Naive B cell (primary cell): ENCODE measurements around the gene CERS1. TPM values are rescaled to one million over a fixed set of nuclear protein-coding genes. Genes with fewer than 3 reads are reported as not detected.
A peak's percentile ranks its signal among the peaks of the same experiment; 100 is the strongest.

ENCODE experiments used
- ATAC-seq, 2 donors: fragments of 150-1000 bp; cut with Tn5 transposase; 2 replicates each; pipeline ENCODE4 v1.10.0; 2021; ENCODE audit warnings: low read depth in 2 of 2, mild to moderate bottlenecking in 2 of 2, moderate library complexity in 2 of 2
- DNase-seq: peaks from one replicate; pipeline ENCODE4 v3.0.0; 2022
- H3K27ac Mint-ChIP-seq, 6 donors: one replicate each; pipeline ENCODE4 v1.8.0; 2020 to 2022; ENCODE audit warnings: mild to moderate bottlenecking in 6 of 6, mixed read lengths in 6 of 6, moderate library complexity in 5 of 6, inconsistent platforms in 2 of 6
- H3K27me3 Mint-ChIP-seq, 3 donors: one replicate each; pipeline ENCODE4 v1.8.0; 2021 to 2022; ENCODE audit warnings: mixed read lengths in 3 of 3, mild to moderate bottlenecking in 1 of 3
- H3K36me3 Mint-ChIP-seq, 2 donors: one replicate each; pipeline ENCODE4 v1.8.0; 2020 to 2022; ENCODE audit warnings: mixed read lengths in 2 of 2, inconsistent platforms in 1 of 2, mild to moderate bottlenecking in 1 of 2
- H3K4me1 Mint-ChIP-seq, 3 donors: one replicate each; pipeline ENCODE4 v1.8.0; 2020 to 2022; ENCODE audit warnings: mixed read lengths in 3 of 3, inconsistent platforms in 1 of 3, mild to moderate bottlenecking in 1 of 3, moderate library complexity in 1 of 3
- H3K4me3 Mint-ChIP-seq, 8 donors: one replicate each; pipeline ENCODE4 v1.8.0; 2020 to 2022; ENCODE audit warnings: mild to moderate bottlenecking in 8 of 8, mixed read lengths in 8 of 8, moderate library complexity in 8 of 8, inconsistent platforms in 2 of 8
- H3K9me3 Mint-ChIP-seq, 7 donors: one replicate each; pipeline ENCODE4 v1.8.0; 2020 to 2022; ENCODE audit warnings: mixed read lengths in 7 of 7, mild to moderate bottlenecking in 5 of 7, inconsistent platforms in 2 of 7, moderate library complexity in 1 of 7
- polyA plus RNA-seq, 6 donors: library from polyadenylated mRNA; unstranded; fragments of 300-500 nt; fragmentation: Illumina TruSeq; gene quantifications; one replicate each; pipeline ENCODE4 v1.2.3, GENCODE V29; 2021; ENCODE audit warnings: low read depth in 6 of 6

The CERS1 gene
- polyA plus RNA-seq, 6 donors from 2014 or later: 0.15 TPM; not detected in 5

- H3K9me3 Mint-ChIP-seq: peaks cover 0 to 3% (median 0%) of the 10 kb centered on the region in 7 donors
- DNase-seq (no peak), ATAC-seq (no peak)
- peaks cover 4 to 42% (median 38%) of the 10 kb centered on the region in 3 donors for H3K27me3 Mint-ChIP-seq
- H3K4me1 Mint-ChIP-seq: peaks cover 0 to 4% (median 4%) of the 10 kb centered on the region in 3 donors
- no peaks in the 10 kb centered on the region for H3K36me3 Mint-ChIP-seq
- H3K4me3 Mint-ChIP-seq: no peak overlapping the region
- H3K27ac Mint-ChIP-seq: peak overlapping the region in 1 of 6 donors; percentile 90
Observed at GRCh38 chr19:18889949-18890745, 5.8 kb downstream of the CERS1 start.

DNA sequence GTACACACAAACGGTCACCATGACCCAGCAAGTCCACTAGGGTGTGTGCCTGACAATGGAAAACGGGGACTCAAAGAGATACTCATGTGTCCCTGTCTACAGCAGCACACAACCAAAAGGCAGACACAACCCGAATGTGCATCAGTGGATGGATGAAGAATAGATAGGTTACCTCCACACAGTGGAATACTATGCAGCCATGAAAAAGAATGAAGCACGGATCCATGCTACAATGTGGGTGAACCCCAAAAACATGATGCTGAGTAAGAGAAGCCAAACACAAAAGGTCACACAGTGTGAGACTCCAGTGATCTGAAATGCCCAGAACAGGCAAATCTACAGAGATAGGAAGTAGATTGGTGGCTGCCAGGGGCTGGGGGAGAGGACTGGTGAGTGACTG lies 9.0 kb downstream of the CERS1 start:
- Mint-ChIP-seq H3K27ac (peak overlapping the region in 1 of 6 donors; percentile 25), H3K4me3 (no peak overlapping the region), H3K4me1 (peaks cover 0 to 4% (median 0%) of the 10 kb centered on the region in 3 donors), H3K9me3 (peaks cover 0 to 3% (median 0%) of the 10 kb centered on the region in 7 donors), H3K36me3 (no peaks in the 10 kb centered on the region), H3K27me3 (peaks cover 0 to 21% (median 18%) of the 10 kb centered on the region in 3 donors)
- ATAC-seq (no peak), DNase-seq (no peak)

- Mint-ChIP-seq H3K9me3 (peaks cover 0 to 3% (median 0%) of the 10 kb centered on the region in 7 donors), H3K27me3 (peaks cover 0 to 8% (median 8%) of the 10 kb centered on the region in 3 donors), H3K4me3 (no peak overlapping the region), H3K4me1 (peaks cover 0 to 4% (median 4%) of the 10 kb centered on the region in 3 donors), H3K36me3 (no peaks in the 10 kb centered on the region), H3K27ac (peak overlapping the region in 1 of 6 donors; percentile 82)
- ATAC-seq (no peak), DNase-seq (no peak)
Observed at GRCh38 chr19:18883526-18884304, 12.2 kb downstream of the CERS1 start.

- DNase-seq (no peak), ATAC-seq (no peak)
- Mint-ChIP-seq H3K9me3 (peaks cover 0 to 6% (median 0%) of the 10 kb centered on the region in 7 donors), H3K27ac (no peak overlapping the region), H3K4me1 (peaks cover 0 to 4% (median 0%) of the 10 kb centered on the region in 3 donors), H3K27me3 (peaks cover 0 to under 1% (median under 1%) of the 10 kb centered on the region in 3 donors), H3K4me3 (peak overlapping the region in 2 of 8 donors; percentile 13 to 60), H3K36me3 (no peaks in the 10 kb centered on the region)
Observed at GRCh38 chr19:18881491-18881890, 14.5 kb downstream of the CERS1 start.

GRCh38 chr19:18879579-18880373 lies 16.2 kb downstream of the CERS1 start:
- Mint-ChIP-seq H3K4me1 (peaks cover 0 to 4% (median 0%) of the 10 kb centered on the region in 3 donors), H3K36me3 (no peaks in the 10 kb centered on the region), H3K4me3 (no peak overlapping the region), H3K27ac (peak overlapping the region in 1 of 6 donors; percentile 44), H3K9me3 (peaks cover 0 to 6% (median 0%) of the 10 kb centered on the region in 7 donors), H3K27me3 (no peaks in the 10 kb centered on the region)
- no peak for DNase-seq
- ATAC-seq: peak; percentile 36 to 63

GRCh38 chr19:18878858-18879578 lies 16.9 kb downstream of the CERS1 start:
- Mint-ChIP-seq H3K4me3 (no peak overlapping the region), H3K9me3 (peaks cover 0 to 6% (median 0%) of the 10 kb centered on the region in 7 donors), H3K27ac (no peak overlapping the region), H3K4me1 (peaks cover 0 to 4% (median 0%) of the 10 kb centered on the region in 3 donors), H3K27me3 (no peaks in the 10 kb centered on the region), H3K36me3 (no peaks in the 10 kb centered on the region)
- DNase-seq: no peak
- no peak for ATAC-seq

GRCh38 chr19:18878058-18878797 lies 17.7 kb downstream of the CERS1 start:
- H3K27ac Mint-ChIP-seq: no peak overlapping the region
- peaks cover 0 to 2% (median 1%) of the 10 kb centered on the region in 3 donors for H3K27me3 Mint-ChIP-seq
- no peaks in the 10 kb centered on the region for H3K36me3 Mint-ChIP-seq

DNA sequence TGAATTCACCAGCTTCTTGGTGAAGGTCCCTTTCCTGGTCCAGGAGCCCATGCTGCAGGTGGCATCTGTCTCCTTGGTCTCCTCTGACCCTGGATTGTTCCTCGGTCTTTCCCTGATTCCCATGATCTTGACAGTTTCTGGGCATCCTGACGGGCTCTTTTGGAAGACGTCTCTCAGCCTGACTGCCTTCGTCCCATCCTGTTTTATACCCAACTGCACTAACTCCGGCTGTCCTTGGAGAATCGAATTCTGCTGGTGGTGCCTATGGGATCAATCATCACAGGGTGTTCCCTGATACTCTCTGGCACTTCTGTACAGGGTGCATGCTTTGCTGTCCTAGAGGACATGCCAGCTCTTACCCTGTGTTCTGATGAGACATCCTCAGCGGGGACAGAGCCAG lies 19.1 kb downstream of the CERS1 start:
- H3K27ac Mint-ChIP-seq: no peak overlapping the region
- H3K4me1 Mint-ChIP-seq: peaks cover 0 to 8% (median 0%) of the 10 kb centered on the region in 3 donors
- no peak overlapping the region for H3K4me3 Mint-ChIP-seq
- H3K27me3 Mint-ChIP-seq: peaks cover 2 to 10% (median 8%) of the 10 kb centered on the region in 3 donors
- DNase-seq (no peak), ATAC-seq (no peak)
- no peaks in the 10 kb centered on the region for H3K36me3 Mint-ChIP-seq
- H3K9me3 Mint-ChIP-seq: peaks cover 0 to 6% (median 0%) of the 10 kb centered on the region in 7 donors

More at GRCh38 chr19:18878058-18878797, 17.7 kb downstream of the CERS1 start:
- peak overlapping the region in 1 of 8 donors; percentile 39 for H3K4me3 Mint-ChIP-seq
- H3K4me1 Mint-ChIP-seq: peaks cover 0 to 5% (median 0%) of the 10 kb centered on the region in 3 donors
- peaks cover 0 to 6% (median 0%) of the 10 kb centered on the region in 7 donors for H3K9me3 Mint-ChIP-seq
- ATAC-seq: no peak
- no peak for DNase-seq

DNA sequence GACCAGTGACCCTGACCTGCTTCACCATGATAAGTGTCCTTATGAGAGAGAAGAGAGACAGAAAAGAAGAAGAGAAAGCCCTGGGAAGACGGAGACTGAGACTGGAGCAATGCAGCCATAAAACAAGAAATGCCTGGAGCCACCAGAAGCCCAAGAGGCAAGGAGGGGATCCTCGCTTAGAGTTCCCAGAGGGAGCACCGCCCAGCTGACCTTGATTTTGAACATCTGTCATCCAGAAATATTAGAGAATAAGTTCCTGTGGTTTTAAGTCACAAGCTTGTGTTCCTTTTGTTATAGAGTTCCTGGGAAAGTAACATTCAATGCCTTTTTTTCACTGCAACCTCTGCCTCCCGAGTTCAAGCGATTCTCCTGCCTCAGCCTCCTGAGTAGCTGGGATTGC lies 20.2 kb downstream of the CERS1 start:
- ATAC-seq: no peak
- Mint-ChIP-seq H3K4me3 (no peak overlapping the region), H3K36me3 (no peaks in the 10 kb centered on the region), H3K27me3 (peaks cover 6 to 22% (median 14%) of the 10 kb centered on the region in 3 donors), H3K27ac (no peak overlapping the region), H3K9me3 (peaks cover 0 to 6% (median 0%) of the 10 kb centered on the region in 7 donors), H3K4me1 (peaks cover 5 to 12% (median 9%) of the 10 kb centered on the region in 3 donors)
- no peak for DNase-seq

DNA sequence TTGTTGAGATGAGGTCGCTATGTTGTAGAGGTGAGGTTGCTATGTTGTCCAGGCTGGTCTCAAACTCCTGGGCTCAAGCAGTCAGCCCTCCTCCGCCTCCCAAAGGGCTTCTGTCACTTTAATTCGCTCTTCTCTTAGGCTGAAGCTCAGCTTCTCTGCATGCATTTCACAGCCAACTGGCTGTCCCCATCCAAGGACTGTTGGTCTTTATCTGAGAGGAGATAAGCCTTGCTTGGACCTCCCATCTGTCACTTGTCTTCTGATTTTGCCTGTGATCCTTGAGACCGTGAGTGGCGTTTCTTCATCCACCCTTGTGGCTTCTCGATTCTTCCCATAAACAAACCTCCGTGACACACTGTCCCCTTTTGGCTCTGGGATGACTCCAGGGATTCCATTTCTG lies 24.4 kb downstream of the CERS1 start:
- Mint-ChIP-seq H3K27ac (no peak overlapping the region), H3K27me3 (peaks cover 6 to 25% (median 18%) of the 10 kb centered on the region in 3 donors), H3K4me3 (peak overlapping the region in 3 of 8 donors; percentile 33 to 50 (median 43)), H3K36me3 (no peaks in the 10 kb centered on the region), H3K9me3 (peaks cover 0 to 3% (median 0%) of the 10 kb centered on the region in 7 donors), H3K4me1 (peaks cover 7 to 11% (median 10%) of the 10 kb centered on the region in 3 donors)
- DNase-seq (no peak), ATAC-seq (no peak)

GRCh38 chr19:18870531-18871172 lies 25.3 kb downstream of the CERS1 start:
- no peak for DNase-seq
- Mint-ChIP-seq H3K36me3 (no peaks in the 10 kb centered on the region), H3K9me3 (peaks cover 0 to 3% (median 0%) of the 10 kb centered on the region in 7 donors), H3K27ac (peak overlapping the region in 3 of 6 donors; percentile 36 to 95 (median 68)), H3K27me3 (peaks cover 6 to 25% (median 18%) of the 10 kb centered on the region in 3 donors), H3K4me3 (peak overlapping the region in 5 of 8 donors; percentile 12 to 76 (median 64)), H3K4me1 (peaks cover 7 to 11% (median 10%) of the 10 kb centered on the region in 3 donors)
- no peak for ATAC-seq
